ENCODE measurements around the gene TTL. TPM values are rescaled to one million over a fixed set of nuclear protein-coding genes. Genes with fewer than 3 reads are reported as not detected.
"Not testable (repeated sequence)": the region's sequence is repeated elsewhere in the genome, so short reads cannot be mapped to it uniquely, and the experiment has no call there.

The TTL gene
- total and polyA plus RNA-seq, 2 of the 13 experiments (the other 11 are each of a cell fraction or from before 2014, with no cell fraction given), result 19.0 to 59.8 TPM

GRCh38 chr2:112494828-112495227, 12.9 kb downstream of the TTL start:
- H3K9me3 ChIP-seq (ENCODE audit: low read length), result no peaks in the 10 kb centered on the region
- 94% methylated on average over 5 of the region's 5 CpGs for WGBS (ENCODE audit: low lambda C conversion rate)
- ChIA-PET POLR2A (no interaction called here), CTCF (ENCODE audit: low intra/inter-chr PET ratio, low total read pairs) (interaction anchor here (1.2 kb wide), 1 partner anchor 14 kb away, joined by 3 read pairs; no protein-coding TSS in a partner anchor)
- no peaks in the 10 kb centered on the region for H4K20me1 ChIP-seq (ENCODE audit: insufficient read depth, low read length)
- no peak overlapping the region for H2AFZ ChIP-seq (ENCODE audit: low read length)
- no peak for ATAC-seq
- DNase-seq (ENCODE audit: low spot score), result no peak
- no peak for FAIRE-seq
- no peak overlapping the region for H3K9ac ChIP-seq (ENCODE audit: insufficient read depth, low read depth, low read length)
- no peak overlapping the region for H3K27ac ChIP-seq (ENCODE audit: extremely low read length, insufficient read depth, low read length)
- intact Hi-C loops (cut with micrococcal nuclease; ENCODE audit: unreplicated experiment), result no loop called here
- H3K27me3 ChIP-seq (ENCODE audit: control insufficient read depth in 1 of 2, insufficient read depth in 2 of 2, low read length in 2 of 2), result no peaks in the 10 kb centered on the region
- no peak overlapping the region for H3K4me2 ChIP-seq (ENCODE audit: low read depth, low read length)
- no TSS peak for BruUV-seq (replicated peaks)
- H3K79me2 ChIP-seq (ENCODE audit: insufficient read depth, low read length), result peaks cover 2% of the 10 kb centered on the region
- H3K4me3 ChIP-seq (replicated peaks in 1 of 3; ENCODE audit: insufficient read depth in 1 of 3, low read depth in 2 of 3, low read length in 3 of 3), result no peak overlapping the region
- TF ChIP-seq WIZ (CRISPR knock-in tag; IDR thresholded peaks at IDR 0.05), result no peak
- TF ChIP-seq, protein P1, sequence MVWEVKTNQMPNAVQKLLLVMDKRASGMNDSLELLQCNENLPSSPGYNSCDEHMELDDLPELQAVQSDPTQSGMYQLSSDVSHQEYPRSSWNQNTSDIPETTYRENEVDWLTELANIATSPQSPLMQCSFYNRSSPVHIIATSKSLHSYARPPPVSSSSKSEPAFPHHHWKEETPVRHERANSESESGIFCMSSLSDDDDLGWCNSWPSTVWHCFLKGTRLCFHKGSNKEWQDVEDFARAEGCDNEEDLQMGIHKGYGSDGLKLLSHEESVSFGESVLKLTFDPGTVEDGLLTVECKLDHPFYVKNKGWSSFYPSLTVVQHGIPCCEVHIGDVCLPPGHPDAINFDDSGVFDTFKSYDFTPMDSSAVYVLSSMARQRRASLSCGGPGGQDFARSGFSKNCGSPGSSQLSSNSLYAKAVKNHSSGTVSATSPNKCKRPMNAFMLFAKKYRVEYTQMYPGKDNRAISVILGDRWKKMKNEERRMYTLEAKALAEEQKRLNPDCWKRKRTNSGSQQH (CRISPR knock-in tag; IDR thresholded peaks at IDR 0.05; ENCODE audit: low read depth), result no peak
- TF ChIP-seq, protein P2, sequence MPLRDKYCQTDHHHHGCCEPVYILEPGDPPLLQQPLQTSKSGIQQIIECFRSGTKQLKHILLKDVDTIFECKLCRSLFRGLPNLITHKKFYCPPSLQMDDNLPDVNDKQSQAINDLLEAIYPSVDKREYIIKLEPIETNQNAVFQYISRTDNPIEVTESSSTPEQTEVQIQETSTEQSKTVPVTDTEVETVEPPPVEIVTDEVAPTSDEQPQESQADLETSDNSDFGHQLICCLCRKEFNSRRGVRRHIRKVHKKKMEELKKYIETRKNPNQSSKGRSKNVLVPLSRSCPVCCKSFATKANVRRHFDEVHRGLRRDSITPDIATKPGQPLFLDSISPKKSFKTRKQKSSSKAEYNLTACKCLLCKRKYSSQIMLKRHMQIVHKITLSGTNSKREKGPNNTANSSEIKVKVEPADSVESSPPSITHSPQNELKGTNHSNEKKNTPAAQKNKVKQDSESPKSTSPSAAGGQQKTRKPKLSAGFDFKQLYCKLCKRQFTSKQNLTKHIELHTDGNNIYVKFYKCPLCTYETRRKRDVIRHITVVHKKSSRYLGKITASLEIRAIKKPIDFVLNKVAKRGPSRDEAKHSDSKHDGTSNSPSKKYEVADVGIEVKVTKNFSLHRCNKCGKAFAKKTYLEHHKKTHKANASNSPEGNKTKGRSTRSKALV (CRISPR knock-in tag; IDR thresholded peaks at IDR 0.05), result no peak
- TF ChIP-seq KLF12 (CRISPR knock-in tag; IDR thresholded peaks at IDR 0.05; ENCODE audit: borderline replicate concordance), result no peak
- no peak for TF ChIP-seq ZSCAN12 (CRISPR knock-in tag; IDR thresholded peaks at IDR 0.05)
- TF ChIP-seq MEIS2 (CRISPR knock-in tag; IDR thresholded peaks at IDR 0.05), result no peak
- TF ChIP-seq SMC3 (IDR thresholded peaks at IDR 0.05; ENCODE audit: low read length), result no peak
- no peak for TF ChIP-seq ZNF720 (CRISPR knock-in tag; IDR thresholded peaks at IDR 0.05)
- TF ChIP-seq ONECUT2 (CRISPR knock-in tag; IDR thresholded peaks at IDR 0.05), result no peak
- no peak for TF ChIP-seq TAF1 (CRISPR knock-in tag; IDR thresholded peaks at IDR 0.05)
- H3K4me1 ChIP-seq (ENCODE audit: insufficient read depth, low read length), result peaks cover 16% of the 10 kb centered on the region
- in situ Hi-C loops (cut with HindIII; ENCODE audit: extremely low pct_ligation_motif_present, low pct_unique_long_range_greater_than_20kb), result no loop called here
- peaks cover 1 to 30% of the 10 kb centered on the region in 2 experiments; a peak in 3 of 5 replicates for H3K36me3 ChIP-seq (replicated peaks in 1 of 2; ENCODE audit: control insufficient read depth in 1 of 2, insufficient read depth in 2 of 2, low read length in 2 of 2)

- H4K20me1 ChIP-seq (ENCODE audit: insufficient read depth, low read length); H3K4me3 ChIP-seq (replicated peaks in 1 of 3; ENCODE audit: insufficient read depth in 1 of 3, low read depth in 2 of 3, low read length in 3 of 3); H3K9me3 ChIP-seq (ENCODE audit: low read length); BruUV-seq (replicated peaks); DNase-seq (ENCODE audit: low spot score); CTCF ChIA-PET (ENCODE audit: low intra/inter-chr PET ratio, low total read pairs); H3K79me2 ChIP-seq (ENCODE audit: insufficient read depth, low read length); H3K27ac ChIP-seq (ENCODE audit: extremely low read length, insufficient read depth, low read length); H3K27me3 ChIP-seq (ENCODE audit: control insufficient read depth in 1 of 2, insufficient read depth in 2 of 2, low read length in 2 of 2); intact Hi-C loops (cut with micrococcal nuclease; ENCODE audit: unreplicated experiment); H3K4me2 ChIP-seq (ENCODE audit: low read depth, low read length); FAIRE-seq; POLR2A ChIA-PET; H2AFZ ChIP-seq (ENCODE audit: low read length); in situ Hi-C loops (cut with HindIII; ENCODE audit: extremely low pct_ligation_motif_present, low pct_unique_long_range_greater_than_20kb); H3K9ac ChIP-seq (ENCODE audit: insufficient read depth, low read depth, low read length): not testable (repeated sequence)
- ATAC-seq, result peak; percentile 35; the same call in 2 of the 3 replicates
- WGBS (ENCODE audit: low lambda C conversion rate), result 94% methylated on average over 4 of the region's 4 CpGs
- H3K4me1 ChIP-seq (ENCODE audit: insufficient read depth, low read length), result peaks cover 16% of the 10 kb centered on the region
- peaks cover 1 to 23% of the 10 kb centered on the region in 2 experiments; a peak in 3 of 5 replicates for H3K36me3 ChIP-seq (replicated peaks in 1 of 2; ENCODE audit: control insufficient read depth in 1 of 2, insufficient read depth in 2 of 2, low read length in 2 of 2)
Observed at GRCh38 chr2:112495878-112496277, 13.9 kb downstream of the TTL start.
